Epithelial cell of proximal tubule (primary cell): Measurements from ENCODE around the gene RER1. TPM values are rescaled to one million over a fixed set of nuclear protein-coding genes. Genes with fewer than 3 reads are reported as not detected.

Experiments used
- DNase-seq: peaks from one replicate; pipeline ENCODE4 v3.0.0-alpha.2; 2011; ENCODE audit warnings: low read depth
- H3K4me3 ChIP-seq: 2 replicates; pipeline ENCODE4 v1.5.1; 2011; ENCODE audit warnings: low read depth, mild to moderate bottlenecking, low read length
- total RNA-seq: library from RNA; depleted of rRNA; stranded (reverse); fragments of >200 nt; gene quantifications from 2 replicates; pipeline ENCODE4 v1.2.3, GENCODE V29; 2015
- TF ChIP-seq, protein P1 (sequence below): conservative IDR thresholded peaks from 2 replicates; pipeline ENCODE4 v1.5.1; 2012; ENCODE audit warnings: low read depth, mild to moderate bottlenecking, low read length

RER1 gene
- total RNA-seq, 1 donor from 2014 or later, result 185 TPM

DNA sequence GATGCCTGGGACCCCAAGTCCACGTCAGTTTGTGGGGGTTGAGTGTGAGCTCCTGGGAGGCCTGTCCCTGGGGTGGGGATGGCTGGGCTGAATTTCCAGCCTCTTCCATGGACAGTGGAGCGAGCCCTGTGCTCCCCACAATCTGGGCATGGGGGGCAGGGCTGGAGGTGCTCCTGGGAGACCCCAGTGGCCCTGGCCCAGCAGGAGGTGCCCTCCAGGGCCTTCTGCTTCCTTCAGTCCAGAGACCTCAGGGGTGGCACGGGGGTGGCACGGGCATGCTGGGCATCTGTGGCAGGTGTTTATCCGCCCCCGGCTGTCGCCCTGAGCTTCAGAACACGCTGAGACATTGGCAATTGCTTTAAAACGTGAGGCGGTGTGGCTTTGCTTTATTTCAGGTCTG is 41.1 kb upstream of the RER1 start:
- H3K4me3 ChIP-seq, result no peak overlapping the region
- DNase-seq, result no peak
- TF ChIP-seq, protein P1, sequence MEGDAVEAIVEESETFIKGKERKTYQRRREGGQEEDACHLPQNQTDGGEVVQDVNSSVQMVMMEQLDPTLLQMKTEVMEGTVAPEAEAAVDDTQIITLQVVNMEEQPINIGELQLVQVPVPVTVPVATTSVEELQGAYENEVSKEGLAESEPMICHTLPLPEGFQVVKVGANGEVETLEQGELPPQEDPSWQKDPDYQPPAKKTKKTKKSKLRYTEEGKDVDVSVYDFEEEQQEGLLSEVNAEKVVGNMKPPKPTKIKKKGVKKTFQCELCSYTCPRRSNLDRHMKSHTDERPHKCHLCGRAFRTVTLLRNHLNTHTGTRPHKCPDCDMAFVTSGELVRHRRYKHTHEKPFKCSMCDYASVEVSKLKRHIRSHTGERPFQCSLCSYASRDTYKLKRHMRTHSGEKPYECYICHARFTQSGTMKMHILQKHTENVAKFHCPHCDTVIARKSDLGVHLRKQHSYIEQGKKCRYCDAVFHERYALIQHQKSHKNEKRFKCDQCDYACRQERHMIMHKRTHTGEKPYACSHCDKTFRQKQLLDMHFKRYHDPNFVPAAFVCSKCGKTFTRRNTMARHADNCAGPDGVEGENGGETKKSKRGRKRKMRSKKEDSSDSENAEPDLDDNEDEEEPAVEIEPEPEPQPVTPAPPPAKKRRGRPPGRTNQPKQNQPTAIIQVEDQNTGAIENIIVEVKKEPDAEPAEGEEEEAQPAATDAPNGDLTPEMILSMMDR, result no peak

DNA sequence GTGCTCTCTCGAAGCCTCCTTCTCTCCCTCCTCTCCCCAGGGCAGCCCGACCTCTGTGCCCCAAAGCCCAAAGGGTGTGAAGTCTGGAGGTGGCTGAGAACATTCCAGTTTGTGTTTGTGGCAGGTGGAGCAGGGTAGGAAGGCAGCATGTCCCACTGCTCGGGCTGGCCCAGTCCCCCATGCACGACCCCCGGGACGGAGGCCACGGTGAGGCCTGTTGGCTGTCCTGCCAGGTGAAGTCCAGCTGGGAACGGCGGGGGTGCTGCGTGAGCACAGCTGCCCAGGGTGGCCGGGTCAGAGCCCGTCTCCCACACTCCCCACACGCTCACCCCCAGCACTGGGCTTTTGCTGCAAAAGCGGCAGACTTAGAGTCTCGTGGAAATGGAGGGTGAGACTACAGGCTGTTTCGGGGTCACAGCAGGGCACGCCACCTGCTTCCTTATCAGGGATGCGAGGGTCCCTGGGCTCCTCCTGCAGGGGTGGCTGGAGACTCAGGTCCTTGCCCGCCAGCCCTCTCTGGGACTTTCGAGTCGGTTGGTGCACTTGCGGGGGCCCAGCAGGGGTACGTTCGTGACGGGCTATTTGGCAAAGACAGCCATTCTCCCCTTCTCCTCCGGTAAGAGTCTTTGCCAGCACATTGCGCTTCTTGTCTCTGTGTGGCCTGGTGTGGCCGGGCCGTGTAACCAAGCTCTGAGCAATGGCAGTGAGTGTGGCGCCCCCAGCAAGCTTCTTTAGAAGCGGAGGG is 40.6 kb upstream of the RER1 start:
- no peak overlapping the region for H3K4me3 ChIP-seq
- TF ChIP-seq, protein P1, result no peak
- DNase-seq, result no peak

DNA sequence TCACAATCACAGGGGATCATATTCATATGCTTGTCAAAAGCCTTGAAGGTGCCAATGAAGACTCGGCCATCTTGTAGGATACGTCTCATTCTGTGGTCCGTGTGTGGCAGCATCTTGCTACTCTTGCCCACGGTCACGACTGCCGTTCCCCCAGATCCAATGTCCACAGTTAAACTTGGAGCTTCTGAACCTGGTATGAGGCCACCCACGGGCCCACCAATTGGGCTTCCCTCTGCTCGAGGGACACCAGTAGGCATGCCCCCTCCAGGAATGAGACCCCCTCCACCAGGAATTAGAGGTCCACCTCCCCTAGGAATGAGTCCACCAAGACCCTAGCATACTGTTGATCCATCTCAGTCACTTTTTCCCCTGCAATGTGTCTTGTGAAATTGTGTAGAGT is 39.9 kb upstream of the RER1 start:
- TF ChIP-seq, protein P1, result no peak
- no peak overlapping the region for H3K4me3 ChIP-seq

DNA sequence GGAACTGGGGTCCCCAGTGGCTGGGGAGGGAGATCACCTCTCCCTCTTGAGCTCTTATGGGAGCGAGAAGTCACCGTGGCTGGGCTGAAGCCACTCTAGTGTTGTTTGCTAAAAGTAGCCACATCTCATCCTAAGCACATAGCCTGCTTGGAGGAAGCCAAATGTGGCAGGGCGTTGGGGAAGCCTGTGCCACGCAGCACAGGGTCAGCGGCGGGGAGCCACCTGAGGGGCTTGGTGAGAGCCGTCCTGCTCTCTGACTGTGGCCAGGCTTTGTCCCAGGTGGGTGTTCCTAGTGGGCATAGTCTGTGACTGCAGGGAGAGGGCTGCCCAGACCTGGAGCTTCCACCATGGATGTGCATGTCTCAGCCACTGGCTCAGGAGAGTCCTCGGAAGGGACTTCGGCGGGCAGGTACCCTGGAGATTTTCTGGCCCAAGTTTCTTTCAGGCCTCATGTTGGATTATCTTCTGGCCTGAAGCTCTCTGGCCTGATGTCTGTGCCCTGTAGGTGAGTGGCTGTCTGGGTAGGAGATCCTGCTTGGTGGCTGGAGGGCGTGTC is 39.2 kb upstream of the RER1 start:
- DNase-seq, result no peak
- no peak overlapping the region for H3K4me3 ChIP-seq
- TF ChIP-seq, protein P1, result no peak

More for the DNA sequence above, 39.9 kb upstream of the RER1 start:
- DNase-seq, result no peak

DNA sequence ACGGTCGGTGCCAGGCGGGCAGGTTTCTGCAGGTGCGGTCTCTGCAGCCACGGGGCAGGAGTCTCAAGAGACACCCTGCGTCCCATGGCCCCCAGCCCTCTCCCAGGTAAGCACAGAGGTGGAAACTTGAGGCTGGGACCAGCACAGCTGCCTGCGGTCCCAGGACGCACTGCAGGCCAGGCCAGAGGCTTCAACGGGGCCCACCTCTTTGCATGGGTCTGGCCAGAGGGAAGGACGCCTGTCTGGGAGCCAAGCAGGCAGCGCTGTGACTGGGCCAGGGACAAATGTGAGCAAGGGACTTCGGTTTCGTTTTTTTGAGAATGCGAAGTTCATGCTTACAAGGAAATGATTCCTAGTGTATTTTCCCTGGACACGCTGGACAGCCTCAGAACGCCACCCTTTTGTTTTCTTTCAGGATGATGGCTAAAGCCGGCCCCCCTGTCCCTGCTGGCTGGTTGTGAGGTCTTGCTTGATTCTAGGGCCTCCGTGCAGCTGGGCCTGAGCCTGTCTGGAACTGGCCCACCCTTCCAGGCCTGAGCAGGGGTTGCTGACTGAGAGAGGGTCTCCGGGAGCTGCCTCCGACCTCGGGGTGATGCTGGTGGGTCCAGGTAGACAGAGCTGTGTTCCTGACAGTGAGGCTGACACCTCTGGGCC is 38.6 kb upstream of the RER1 start:
- TF ChIP-seq, protein P1, result no peak
- no peak overlapping the region for H3K4me3 ChIP-seq
- no peak for DNase-seq

DNA sequence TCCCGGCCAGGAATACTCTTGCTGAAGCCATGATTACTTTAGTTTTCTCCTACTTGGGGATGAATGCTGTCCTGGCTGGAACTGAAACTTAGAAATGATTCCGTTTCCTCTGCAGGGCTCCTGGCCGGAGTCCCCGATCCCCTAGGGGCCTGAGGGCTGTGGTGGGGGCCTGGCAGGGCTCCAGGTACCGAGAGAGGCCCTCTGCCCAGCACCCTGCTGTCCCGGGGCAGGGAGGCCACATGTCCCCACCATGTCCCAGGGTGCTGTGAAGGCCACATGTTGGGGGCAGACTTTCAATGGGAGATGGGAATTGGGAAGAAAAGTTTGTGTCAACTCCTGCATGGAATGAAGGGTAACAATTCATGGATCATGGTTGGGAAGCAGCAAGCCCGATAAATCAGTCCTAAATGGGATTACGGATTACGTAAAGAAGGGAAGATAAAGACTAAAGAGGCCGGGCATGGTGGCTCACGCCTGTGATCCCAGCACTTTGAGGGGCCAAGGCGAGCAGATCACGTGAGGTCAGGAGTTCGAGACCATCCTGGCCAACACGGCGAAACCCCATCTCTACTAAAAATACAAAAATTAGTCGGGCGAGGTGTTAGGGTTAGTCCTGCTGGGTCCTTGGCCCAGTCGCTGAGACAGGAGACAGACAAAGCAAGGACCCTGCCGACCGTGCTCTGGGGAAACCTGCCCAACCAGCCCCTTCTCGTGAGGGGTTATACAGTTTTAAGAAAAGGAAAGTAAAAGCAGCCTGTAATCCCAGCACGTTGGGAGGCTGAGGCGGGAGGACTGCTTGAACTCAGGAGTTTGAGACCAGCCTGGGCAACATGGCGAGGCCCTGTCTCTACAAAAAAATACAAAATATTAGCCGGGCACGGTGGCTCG is 37.8 kb upstream of the RER1 start:
- DNase-seq, result no peak
- H3K4me3 ChIP-seq, result no peak overlapping the region
- TF ChIP-seq, protein P1, result no peak
